ENCODE results near the gene PPP2R2D.

DNA sequence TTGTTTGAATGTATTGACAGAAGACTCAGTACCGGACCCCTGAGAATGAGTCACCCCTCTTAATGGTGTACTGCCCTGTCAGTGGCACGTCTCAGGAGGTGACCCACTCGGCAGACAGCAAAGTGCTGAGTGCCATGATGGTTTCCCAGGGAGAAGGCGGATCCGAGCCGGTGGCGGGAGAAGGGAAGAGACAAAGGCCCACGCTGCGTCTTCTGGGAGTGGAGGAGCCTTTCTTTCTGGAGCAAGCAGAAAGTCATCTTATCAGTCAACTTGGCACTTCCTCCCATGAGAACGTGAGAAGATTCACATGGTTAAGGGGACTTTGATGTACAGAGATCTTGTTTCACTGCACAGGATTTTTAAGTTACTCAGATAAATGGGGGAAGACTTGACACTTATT is 14.6 kb upstream of the PPP2R2D start:
- TF ChIP-seq, protein P1, sequence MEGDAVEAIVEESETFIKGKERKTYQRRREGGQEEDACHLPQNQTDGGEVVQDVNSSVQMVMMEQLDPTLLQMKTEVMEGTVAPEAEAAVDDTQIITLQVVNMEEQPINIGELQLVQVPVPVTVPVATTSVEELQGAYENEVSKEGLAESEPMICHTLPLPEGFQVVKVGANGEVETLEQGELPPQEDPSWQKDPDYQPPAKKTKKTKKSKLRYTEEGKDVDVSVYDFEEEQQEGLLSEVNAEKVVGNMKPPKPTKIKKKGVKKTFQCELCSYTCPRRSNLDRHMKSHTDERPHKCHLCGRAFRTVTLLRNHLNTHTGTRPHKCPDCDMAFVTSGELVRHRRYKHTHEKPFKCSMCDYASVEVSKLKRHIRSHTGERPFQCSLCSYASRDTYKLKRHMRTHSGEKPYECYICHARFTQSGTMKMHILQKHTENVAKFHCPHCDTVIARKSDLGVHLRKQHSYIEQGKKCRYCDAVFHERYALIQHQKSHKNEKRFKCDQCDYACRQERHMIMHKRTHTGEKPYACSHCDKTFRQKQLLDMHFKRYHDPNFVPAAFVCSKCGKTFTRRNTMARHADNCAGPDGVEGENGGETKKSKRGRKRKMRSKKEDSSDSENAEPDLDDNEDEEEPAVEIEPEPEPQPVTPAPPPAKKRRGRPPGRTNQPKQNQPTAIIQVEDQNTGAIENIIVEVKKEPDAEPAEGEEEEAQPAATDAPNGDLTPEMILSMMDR (IDR thresholded peaks at IDR 0.05) = no peak
- no peak for TF ChIP-seq EP300 (IDR thresholded peaks at IDR 0.05)
